Liver (tissue), 9 donors: Measurements from ENCODE around the gene DDX1. TPM values are rescaled to one million over a fixed set of nuclear protein-coding genes. Genes with fewer than 3 reads are reported as not detected.

Experiments used
- DNase-seq: peaks from one replicate; pipeline ENCODE4 v3.0.0-alpha.2; 2017; ENCODE audit warnings: low spot score
- H3K27ac ChIP-seq, 2 donors: one replicate each; pipeline ENCODE4 v1.7.0; 2013; ENCODE audit warnings: inconsistent platforms in 2 of 2, low read length in 2 of 2, control low read depth in 1 of 2, low read depth in 1 of 2, mild to moderate bottlenecking in 1 of 2
- H3K27me3 ChIP-seq, 4 donors: one replicate each; pipeline versions ENCODE4 v1.6.1 to v1.7.0; 2013; ENCODE audit warnings: low read length in 3 of 4, inconsistent platforms in 1 of 4, mild to moderate bottlenecking in 1 of 4, moderate library complexity in 1 of 4; ENCODE audit not compliant: control insufficient read depth in 4 of 4, insufficient read depth in 4 of 4
- H3K36me3 ChIP-seq, 4 donors: one replicate each; pipeline versions ENCODE4 v1.6.1 to v1.7.0; 2013; ENCODE audit warnings: low read length in 3 of 4, mild to moderate bottlenecking in 3 of 4, low read depth in 1 of 4, moderate library complexity in 1 of 4; ENCODE audit not compliant: control insufficient read depth in 4 of 4, insufficient read depth in 3 of 4
- H3K4me1 ChIP-seq, 4 donors: one replicate each; pipeline versions ENCODE4 v1.6.1 to v1.7.0; 2013; ENCODE audit warnings: low read length in 3 of 4, mild to moderate bottlenecking in 3 of 4, moderate library complexity in 1 of 4; ENCODE audit not compliant: control insufficient read depth in 4 of 4, insufficient read depth in 4 of 4
- H3K4me3 ChIP-seq, 3 donors: one replicate each; pipeline versions ENCODE4 v1.6.1 to v1.7.0; 2013; ENCODE audit warnings: low read length in 3 of 3, control low read depth in 1 of 3, low read depth in 1 of 3, mild to moderate bottlenecking in 1 of 3
- H3K9ac ChIP-seq, 2 donors: one replicate each; pipeline ENCODE4 v1.7.0; 2013; ENCODE audit warnings: low read length in 2 of 2, mild to moderate bottlenecking in 2 of 2, moderate library complexity in 2 of 2, control low read depth in 1 of 2, low read depth in 1 of 2
- H3K9me3 ChIP-seq, 4 donors: one replicate each; pipeline versions ENCODE4 v1.6.1 to v1.7.0; 2013; ENCODE audit warnings: low read length in 3 of 4; ENCODE audit not compliant: control insufficient read depth in 4 of 4
- EGR1 ChIP-seq, 2 donors: IDR thresholded peaks; 2 replicates each; pipeline ENCODE4 v1.6.1; 2016 to 2018; ENCODE audit warnings: antibody characterized with exemption in 2 of 2, low read depth in 2 of 2
- FOXA2 ChIP-seq: IDR thresholded peaks from 2 replicates; pipeline ENCODE4 v1.6.1; 2016; ENCODE audit warnings: antibody characterized with exemption
- GABPA ChIP-seq, 2 donors: IDR thresholded peaks in 1 of 2; conservative IDR thresholded peaks in 1 of 2; 2 replicates each; pipeline ENCODE4 v1.6.1; 2016; ENCODE audit warnings: antibody characterized with exemption in 2 of 2, mild to moderate bottlenecking in 1 of 2, moderate library complexity in 1 of 2
- HNF4A ChIP-seq, 2 donors: conservative IDR thresholded peaks; 2 replicates each; pipeline ENCODE4 v1.6.1; 2016; ENCODE audit warnings: antibody characterized with exemption in 2 of 2, mild to moderate bottlenecking in 2 of 2
- HNF4G ChIP-seq: IDR thresholded peaks from 2 replicates; pipeline ENCODE4 v1.6.1; 2016; ENCODE audit warnings: antibody characterized with exemption
- JUND ChIP-seq, 2 donors: IDR thresholded peaks; 2 replicates each; pipeline ENCODE4 v1.6.1; 2016; ENCODE audit warnings: antibody characterized with exemption in 2 of 2
- NR2F2 ChIP-seq: IDR thresholded peaks from 2 replicates; pipeline ENCODE4 v1.6.1; 2016; ENCODE audit warnings: antibody characterized with exemption
- RAD21 ChIP-seq, 2 donors: IDR thresholded peaks; 2 replicates each; pipeline ENCODE4 v1.6.1; 2016; ENCODE audit warnings: antibody characterized with exemption in 2 of 2, mild to moderate bottlenecking in 2 of 2
- RXRA ChIP-seq, 2 donors: IDR thresholded peaks; 2 replicates each; pipeline ENCODE4 v1.6.1; 2017 to 2018; ENCODE audit warnings: antibody characterized with exemption in 2 of 2, mild to moderate bottlenecking in 1 of 2
- TAF1 ChIP-seq: conservative IDR thresholded peaks from 2 replicates; pipeline ENCODE4 v1.6.1; 2016; ENCODE audit warnings: antibody characterized with exemption, mild to moderate bottlenecking
- YY1 ChIP-seq: IDR thresholded peaks from 2 replicates; pipeline ENCODE4 v1.6.1; 2016; ENCODE audit warnings: antibody characterized with exemption, mild to moderate bottlenecking
- WGBS: extraction: QIAGEN DNeasy Blood & Tissue Kit; methylation state at CpG from one replicate; pipeline ENCODE4 v1.1.7; 2013; 5-methylcytosine and 5-hydroxymethylcytosine counted together
- polyA plus RNA-seq, 2 donors: library from polyadenylated mRNA; stranded (reverse) in 1 of 2; unstranded in 1 of 2; fragments of 200-250 nt in 1 of 2; fragments of >200 nt in 1 of 2; fragmentation: Nextera tagmentation in 1 of 2; extraction: Ambion mirVana in 1 of 2; gene quantifications; one replicate each; pipeline versions ENCODE4 v1.2.1 to v1.2.3, GENCODE V29; 2013 to 2015
- total RNA-seq, 2 donors: library from RNA; depleted of rRNA; stranded (reverse); fragments of >200 nt; gene quantifications; one replicate each; pipeline ENCODE4 v1.2.3, GENCODE V29; 2014
- TF ChIP-seq, protein P1 (sequence below): IDR thresholded peaks from 2 replicates; pipeline ENCODE4 v1.6.1; 2016; ENCODE audit warnings: antibody characterized with exemption
- TF ChIP-seq, protein P2 (sequence below): fragments of 150-350 bp; IDR thresholded peaks from 2 replicates; pipeline ENCODE4 v1.5.1; 2017; ENCODE audit warnings: improper control_type of control experiment, low read depth, low read length; ENCODE audit not compliant: missing input control
- TF ChIP-seq, protein P3 (sequence below): IDR thresholded peaks from 2 replicates; pipeline ENCODE4 v1.6.1; 2016; ENCODE audit warnings: antibody characterized with exemption, mild to moderate bottlenecking
- TF ChIP-seq, protein P4 (sequence below): IDR thresholded peaks from 2 replicates; pipeline ENCODE4 v1.6.1; 2016; ENCODE audit warnings: antibody characterized with exemption
- donor health status: healthy.
- donor health status: healthy.
- donor health status: healthy.
- donor health status: healthy.
- donor health status: healthy.

The DDX1 gene
- total and polyA plus RNA-seq, 4 donors: 31.7 to 43.9 (median 38.8) TPM

- Histone ChIP-seq H3K4me3 (no peak overlapping the region), H3K9me3 (no peaks in the 10 kb centered on the region), H3K4me1 (peaks cover 0 to 6% (median 0%) of the 10 kb centered on the region in 4 donors), H3K9ac (no peak overlapping the region), H3K27me3 (no peaks in the 10 kb centered on the region), H3K27ac (no peak overlapping the region), H3K36me3 (peaks cover 15 to 51% (median 33%) of the 10 kb centered on the region in 4 donors)
- no peak for DNase-seq
- 98% methylated on average over 16 of the region's 16 CpGs for WGBS
- TF ChIP-seq, protein P1, sequence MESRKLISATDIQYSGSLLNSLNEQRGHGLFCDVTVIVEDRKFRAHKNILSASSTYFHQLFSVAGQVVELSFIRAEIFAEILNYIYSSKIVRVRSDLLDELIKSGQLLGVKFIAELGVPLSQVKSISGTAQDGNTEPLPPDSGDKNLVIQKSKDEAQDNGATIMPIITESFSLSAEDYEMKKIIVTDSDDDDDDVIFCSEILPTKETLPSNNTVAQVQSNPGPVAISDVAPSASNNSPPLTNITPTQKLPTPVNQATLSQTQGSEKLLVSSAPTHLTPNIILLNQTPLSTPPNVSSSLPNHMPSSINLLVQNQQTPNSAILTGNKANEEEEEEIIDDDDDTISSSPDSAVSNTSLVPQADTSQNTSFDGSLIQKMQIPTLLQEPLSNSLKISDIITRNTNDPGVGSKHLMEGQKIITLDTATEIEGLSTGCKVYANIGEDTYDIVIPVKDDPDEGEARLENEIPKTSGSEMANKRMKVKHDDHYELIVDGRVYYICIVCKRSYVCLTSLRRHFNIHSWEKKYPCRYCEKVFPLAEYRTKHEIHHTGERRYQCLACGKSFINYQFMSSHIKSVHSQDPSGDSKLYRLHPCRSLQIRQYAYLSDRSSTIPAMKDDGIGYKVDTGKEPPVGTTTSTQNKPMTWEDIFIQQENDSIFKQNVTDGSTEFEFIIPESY: no peak
- TF ChIP-seq, protein P2, sequence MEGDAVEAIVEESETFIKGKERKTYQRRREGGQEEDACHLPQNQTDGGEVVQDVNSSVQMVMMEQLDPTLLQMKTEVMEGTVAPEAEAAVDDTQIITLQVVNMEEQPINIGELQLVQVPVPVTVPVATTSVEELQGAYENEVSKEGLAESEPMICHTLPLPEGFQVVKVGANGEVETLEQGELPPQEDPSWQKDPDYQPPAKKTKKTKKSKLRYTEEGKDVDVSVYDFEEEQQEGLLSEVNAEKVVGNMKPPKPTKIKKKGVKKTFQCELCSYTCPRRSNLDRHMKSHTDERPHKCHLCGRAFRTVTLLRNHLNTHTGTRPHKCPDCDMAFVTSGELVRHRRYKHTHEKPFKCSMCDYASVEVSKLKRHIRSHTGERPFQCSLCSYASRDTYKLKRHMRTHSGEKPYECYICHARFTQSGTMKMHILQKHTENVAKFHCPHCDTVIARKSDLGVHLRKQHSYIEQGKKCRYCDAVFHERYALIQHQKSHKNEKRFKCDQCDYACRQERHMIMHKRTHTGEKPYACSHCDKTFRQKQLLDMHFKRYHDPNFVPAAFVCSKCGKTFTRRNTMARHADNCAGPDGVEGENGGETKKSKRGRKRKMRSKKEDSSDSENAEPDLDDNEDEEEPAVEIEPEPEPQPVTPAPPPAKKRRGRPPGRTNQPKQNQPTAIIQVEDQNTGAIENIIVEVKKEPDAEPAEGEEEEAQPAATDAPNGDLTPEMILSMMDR: no peak
- no peak for TF ChIP-seq GABPA (IDR thresholded peaks at IDR 0.05 in 1 of 2, conservative IDR thresholded peaks at IDR 0.05 in 1 of 2)
- TF ChIP-seq NR2F2: no peak
- TF ChIP-seq RXRA (IDR thresholded peaks at IDR 0.05): no peak
- no peak for TF ChIP-seq HNF4G
- TF ChIP-seq EGR1 (IDR thresholded peaks at IDR 0.05; ENCODE audit: low read depth in 2 of 2): no peak
- TF ChIP-seq TAF1: no peak
- no peak for TF ChIP-seq FOXA2
- no peak for TF ChIP-seq HNF4A (conservative IDR thresholded peaks at IDR 0.05)
- TF ChIP-seq, protein P3, sequence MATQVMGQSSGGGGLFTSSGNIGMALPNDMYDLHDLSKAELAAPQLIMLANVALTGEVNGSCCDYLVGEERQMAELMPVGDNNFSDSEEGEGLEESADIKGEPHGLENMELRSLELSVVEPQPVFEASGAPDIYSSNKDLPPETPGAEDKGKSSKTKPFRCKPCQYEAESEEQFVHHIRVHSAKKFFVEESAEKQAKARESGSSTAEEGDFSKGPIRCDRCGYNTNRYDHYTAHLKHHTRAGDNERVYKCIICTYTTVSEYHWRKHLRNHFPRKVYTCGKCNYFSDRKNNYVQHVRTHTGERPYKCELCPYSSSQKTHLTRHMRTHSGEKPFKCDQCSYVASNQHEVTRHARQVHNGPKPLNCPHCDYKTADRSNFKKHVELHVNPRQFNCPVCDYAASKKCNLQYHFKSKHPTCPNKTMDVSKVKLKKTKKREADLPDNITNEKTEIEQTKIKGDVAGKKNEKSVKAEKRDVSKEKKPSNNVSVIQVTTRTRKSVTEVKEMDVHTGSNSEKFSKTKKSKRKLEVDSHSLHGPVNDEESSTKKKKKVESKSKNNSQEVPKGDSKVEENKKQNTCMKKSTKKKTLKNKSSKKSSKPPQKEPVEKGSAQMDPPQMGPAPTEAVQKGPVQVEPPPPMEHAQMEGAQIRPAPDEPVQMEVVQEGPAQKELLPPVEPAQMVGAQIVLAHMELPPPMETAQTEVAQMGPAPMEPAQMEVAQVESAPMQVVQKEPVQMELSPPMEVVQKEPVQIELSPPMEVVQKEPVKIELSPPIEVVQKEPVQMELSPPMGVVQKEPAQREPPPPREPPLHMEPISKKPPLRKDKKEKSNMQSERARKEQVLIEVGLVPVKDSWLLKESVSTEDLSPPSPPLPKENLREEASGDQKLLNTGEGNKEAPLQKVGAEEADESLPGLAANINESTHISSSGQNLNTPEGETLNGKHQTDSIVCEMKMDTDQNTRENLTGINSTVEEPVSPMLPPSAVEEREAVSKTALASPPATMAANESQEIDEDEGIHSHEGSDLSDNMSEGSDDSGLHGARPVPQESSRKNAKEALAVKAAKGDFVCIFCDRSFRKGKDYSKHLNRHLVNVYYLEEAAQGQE: no peak
- TF ChIP-seq JUND (IDR thresholded peaks at IDR 0.05): no peak
- TF ChIP-seq, protein P4, sequence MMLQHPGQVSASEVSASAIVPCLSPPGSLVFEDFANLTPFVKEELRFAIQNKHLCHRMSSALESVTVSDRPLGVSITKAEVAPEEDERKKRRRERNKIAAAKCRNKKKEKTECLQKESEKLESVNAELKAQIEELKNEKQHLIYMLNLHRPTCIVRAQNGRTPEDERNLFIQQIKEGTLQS: no peak
Observed at GRCh38 chr2:15618449-15618855, 26.8 kb downstream of the DDX1 start.

DNA sequence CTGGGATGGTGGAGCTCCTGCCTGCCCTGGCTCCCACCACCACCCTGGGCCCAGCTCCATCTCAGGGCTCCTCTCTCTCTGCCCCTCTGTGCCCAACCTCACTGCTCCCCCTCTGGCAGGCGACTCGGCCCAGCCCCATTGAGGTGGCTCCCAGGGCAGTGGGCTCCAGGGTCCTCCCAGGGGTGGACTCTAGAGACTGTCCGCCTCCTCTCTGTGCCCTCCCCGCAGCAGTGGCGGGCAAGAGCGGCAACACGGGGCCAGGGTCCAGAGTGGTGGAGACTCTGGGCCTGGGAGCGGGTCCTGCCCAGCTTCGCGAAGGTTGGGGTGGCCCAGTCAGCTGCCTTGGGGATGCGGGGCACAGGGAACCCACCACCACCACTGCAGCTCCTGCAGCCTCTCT is 27.4 kb downstream of the DDX1 start:
- 98% methylated on average over 11 of the region's 11 CpGs for WGBS
- no peaks in the 10 kb centered on the region for H3K9me3 ChIP-seq
- H3K27ac ChIP-seq: no peak overlapping the region
- TF ChIP-seq RAD21 (IDR thresholded peaks at IDR 0.05) (no peak), GABPA (IDR thresholded peaks at IDR 0.05 in 1 of 2, conservative IDR thresholded peaks at IDR 0.05 in 1 of 2) (no peak), RXRA (IDR thresholded peaks at IDR 0.05) (no peak), YY1 (no peak)
- TF ChIP-seq, protein P3: no peak
- H3K4me1 ChIP-seq: peaks cover 0 to 6% (median 0%) of the 10 kb centered on the region in 4 donors
- no peak overlapping the region for H3K9ac ChIP-seq
- H3K27me3 ChIP-seq: no peaks in the 10 kb centered on the region
- H3K4me3 ChIP-seq: no peak overlapping the region
- DNase-seq: no peak
- peaks cover 15 to 55% (median 39%) of the 10 kb centered on the region in 4 donors for H3K36me3 ChIP-seq
